ENCODE results near the gene C12orf42. TPM values are rescaled to one million over a fixed set of nuclear protein-coding genes. Genes with fewer than 3 reads are reported as not detected.

Gene C12orf42
- total and polyA plus RNA-seq, 4 donors = 0.14 to 0.17 TPM; not detected in 2

DNA sequence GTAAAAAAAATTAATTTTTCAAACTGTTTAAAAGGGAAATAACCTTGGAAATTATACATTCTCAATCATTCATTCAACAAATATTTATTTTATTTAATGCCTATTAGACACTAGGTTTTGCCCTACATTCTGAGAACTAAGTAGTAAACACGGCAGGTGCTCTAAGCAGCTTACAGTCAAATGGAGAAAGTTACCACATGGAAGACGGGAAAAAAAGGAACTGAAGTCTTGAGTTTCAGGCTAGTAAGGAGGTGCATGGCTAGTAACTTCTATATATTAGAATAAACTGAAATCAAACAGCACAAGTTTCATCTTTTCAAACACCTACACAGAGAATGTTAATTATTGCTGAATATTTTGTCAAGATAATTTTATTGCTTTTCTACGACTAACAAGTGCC, 52.9 kb downstream of the C12orf42 start:
- H3K27me3 ChIP-seq (ENCODE audit: control insufficient read depth in 4 of 4, insufficient read depth in 4 of 4, low read length in 3 of 4) = no peaks in the 10 kb centered on the region
- no peak overlapping the region for H3K9ac ChIP-seq (ENCODE audit: low read depth in 1 of 2, low read length in 2 of 2)
- TF ChIP-seq TAF1 (conservative IDR thresholded peaks at IDR 0.05) (no peak), ATF3 (IDR thresholded peaks at IDR 0.05) (no peak), MAX (IDR thresholded peaks at IDR 0.05) (no peak), RAD21 (IDR thresholded peaks at IDR 0.05) (no peak), JUND (IDR thresholded peaks at IDR 0.05) (no peak), YY1 (IDR thresholded peaks at IDR 0.05) (no peak), FOXA2 (IDR thresholded peaks at IDR 0.05) (no peak)
- TF ChIP-seq, protein P1, sequence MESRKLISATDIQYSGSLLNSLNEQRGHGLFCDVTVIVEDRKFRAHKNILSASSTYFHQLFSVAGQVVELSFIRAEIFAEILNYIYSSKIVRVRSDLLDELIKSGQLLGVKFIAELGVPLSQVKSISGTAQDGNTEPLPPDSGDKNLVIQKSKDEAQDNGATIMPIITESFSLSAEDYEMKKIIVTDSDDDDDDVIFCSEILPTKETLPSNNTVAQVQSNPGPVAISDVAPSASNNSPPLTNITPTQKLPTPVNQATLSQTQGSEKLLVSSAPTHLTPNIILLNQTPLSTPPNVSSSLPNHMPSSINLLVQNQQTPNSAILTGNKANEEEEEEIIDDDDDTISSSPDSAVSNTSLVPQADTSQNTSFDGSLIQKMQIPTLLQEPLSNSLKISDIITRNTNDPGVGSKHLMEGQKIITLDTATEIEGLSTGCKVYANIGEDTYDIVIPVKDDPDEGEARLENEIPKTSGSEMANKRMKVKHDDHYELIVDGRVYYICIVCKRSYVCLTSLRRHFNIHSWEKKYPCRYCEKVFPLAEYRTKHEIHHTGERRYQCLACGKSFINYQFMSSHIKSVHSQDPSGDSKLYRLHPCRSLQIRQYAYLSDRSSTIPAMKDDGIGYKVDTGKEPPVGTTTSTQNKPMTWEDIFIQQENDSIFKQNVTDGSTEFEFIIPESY (IDR thresholded peaks at IDR 0.05) = no peak
- TF ChIP-seq, protein P2, sequence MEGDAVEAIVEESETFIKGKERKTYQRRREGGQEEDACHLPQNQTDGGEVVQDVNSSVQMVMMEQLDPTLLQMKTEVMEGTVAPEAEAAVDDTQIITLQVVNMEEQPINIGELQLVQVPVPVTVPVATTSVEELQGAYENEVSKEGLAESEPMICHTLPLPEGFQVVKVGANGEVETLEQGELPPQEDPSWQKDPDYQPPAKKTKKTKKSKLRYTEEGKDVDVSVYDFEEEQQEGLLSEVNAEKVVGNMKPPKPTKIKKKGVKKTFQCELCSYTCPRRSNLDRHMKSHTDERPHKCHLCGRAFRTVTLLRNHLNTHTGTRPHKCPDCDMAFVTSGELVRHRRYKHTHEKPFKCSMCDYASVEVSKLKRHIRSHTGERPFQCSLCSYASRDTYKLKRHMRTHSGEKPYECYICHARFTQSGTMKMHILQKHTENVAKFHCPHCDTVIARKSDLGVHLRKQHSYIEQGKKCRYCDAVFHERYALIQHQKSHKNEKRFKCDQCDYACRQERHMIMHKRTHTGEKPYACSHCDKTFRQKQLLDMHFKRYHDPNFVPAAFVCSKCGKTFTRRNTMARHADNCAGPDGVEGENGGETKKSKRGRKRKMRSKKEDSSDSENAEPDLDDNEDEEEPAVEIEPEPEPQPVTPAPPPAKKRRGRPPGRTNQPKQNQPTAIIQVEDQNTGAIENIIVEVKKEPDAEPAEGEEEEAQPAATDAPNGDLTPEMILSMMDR (IDR thresholded peaks at IDR 0.05; ENCODE audit: low read depth, low read length, missing input control) = no peak
- 74% methylated on average over 3 of the region's 3 CpGs for WGBS
- H3K36me3 ChIP-seq (ENCODE audit: control insufficient read depth in 4 of 4, insufficient read depth in 3 of 4, low read depth in 1 of 4, low read length in 3 of 4) = no peaks in the 10 kb centered on the region
- DNase-seq (ENCODE audit: low spot score) = no peak
- no peak overlapping the region for H3K27ac ChIP-seq (ENCODE audit: low read depth in 1 of 2, low read length in 2 of 2)
- no peaks in the 10 kb centered on the region for H3K4me1 ChIP-seq (ENCODE audit: control insufficient read depth in 4 of 4, insufficient read depth in 4 of 4, low read length in 3 of 4)
- no peak overlapping the region for H3K4me3 ChIP-seq (ENCODE audit: low read depth in 1 of 3, low read length in 3 of 3)
- no peaks in the 10 kb centered on the region for H3K9me3 ChIP-seq (ENCODE audit: control insufficient read depth in 4 of 4, low read length in 3 of 4)

- WGBS = 74% methylated on average over 5 of the region's 5 CpGs
These were observed 53.6 kb downstream of the C12orf42 start for GRCh38 chr12:103442182-103442555.

DNA sequence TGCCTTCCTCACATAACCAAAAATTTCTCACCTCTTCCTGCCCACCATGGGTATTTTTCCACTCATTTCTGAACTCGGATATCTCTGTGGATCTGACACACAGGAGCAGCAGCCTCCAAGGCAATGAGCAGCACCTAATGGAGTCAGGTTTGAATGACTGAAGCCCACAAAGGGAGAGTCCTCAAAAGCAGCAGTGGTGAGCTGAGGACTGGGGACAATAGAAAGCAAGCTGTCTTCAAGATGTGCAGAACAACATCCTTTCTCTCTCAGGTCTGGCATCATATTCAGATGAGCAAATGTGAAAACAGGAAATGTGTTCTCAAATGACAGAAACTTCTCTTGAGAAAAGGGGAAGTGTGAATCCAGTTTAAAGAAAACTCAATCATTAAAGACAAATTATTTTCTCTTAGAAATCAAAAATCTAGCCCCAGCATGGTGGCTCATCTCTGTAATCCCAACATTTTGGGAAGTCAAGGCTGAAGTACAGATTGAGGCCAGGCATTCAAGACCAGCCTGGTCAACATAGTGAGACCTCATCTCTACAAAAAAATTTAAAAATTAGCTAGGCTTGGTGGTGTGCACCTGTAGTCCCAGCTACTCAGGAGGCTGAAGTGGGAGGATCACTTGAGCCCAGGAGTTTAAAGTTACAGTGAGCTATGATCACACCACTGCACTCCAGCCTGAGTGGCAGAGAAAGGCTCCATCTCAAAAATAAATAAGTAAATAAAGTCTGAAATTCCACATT, 54.2 kb downstream of the C12orf42 start:
- Histone ChIP-seq H3K27me3 (ENCODE audit: control insufficient read depth in 4 of 4, insufficient read depth in 4 of 4, low read length in 3 of 4) (no peaks in the 10 kb centered on the region), H3K4me3 (ENCODE audit: low read depth in 1 of 3, low read length in 3 of 3) (no peak overlapping the region), H3K4me1 (ENCODE audit: control insufficient read depth in 4 of 4, insufficient read depth in 4 of 4, low read length in 3 of 4) (no peaks in the 10 kb centered on the region), H3K27ac (ENCODE audit: low read depth in 1 of 2, low read length in 2 of 2) (no peak overlapping the region), H3K9ac (ENCODE audit: low read depth in 1 of 2, low read length in 2 of 2) (no peak overlapping the region), H3K36me3 (ENCODE audit: control insufficient read depth in 4 of 4, insufficient read depth in 3 of 4, low read depth in 1 of 4, low read length in 3 of 4) (no peaks in the 10 kb centered on the region), H3K9me3 (ENCODE audit: control insufficient read depth in 4 of 4, low read length in 3 of 4) (no peaks in the 10 kb centered on the region)
- no peak for DNase-seq (ENCODE audit: low spot score)
- TF ChIP-seq NR2F2 (IDR thresholded peaks at IDR 0.05) = no peak
- TF ChIP-seq, protein P3, sequence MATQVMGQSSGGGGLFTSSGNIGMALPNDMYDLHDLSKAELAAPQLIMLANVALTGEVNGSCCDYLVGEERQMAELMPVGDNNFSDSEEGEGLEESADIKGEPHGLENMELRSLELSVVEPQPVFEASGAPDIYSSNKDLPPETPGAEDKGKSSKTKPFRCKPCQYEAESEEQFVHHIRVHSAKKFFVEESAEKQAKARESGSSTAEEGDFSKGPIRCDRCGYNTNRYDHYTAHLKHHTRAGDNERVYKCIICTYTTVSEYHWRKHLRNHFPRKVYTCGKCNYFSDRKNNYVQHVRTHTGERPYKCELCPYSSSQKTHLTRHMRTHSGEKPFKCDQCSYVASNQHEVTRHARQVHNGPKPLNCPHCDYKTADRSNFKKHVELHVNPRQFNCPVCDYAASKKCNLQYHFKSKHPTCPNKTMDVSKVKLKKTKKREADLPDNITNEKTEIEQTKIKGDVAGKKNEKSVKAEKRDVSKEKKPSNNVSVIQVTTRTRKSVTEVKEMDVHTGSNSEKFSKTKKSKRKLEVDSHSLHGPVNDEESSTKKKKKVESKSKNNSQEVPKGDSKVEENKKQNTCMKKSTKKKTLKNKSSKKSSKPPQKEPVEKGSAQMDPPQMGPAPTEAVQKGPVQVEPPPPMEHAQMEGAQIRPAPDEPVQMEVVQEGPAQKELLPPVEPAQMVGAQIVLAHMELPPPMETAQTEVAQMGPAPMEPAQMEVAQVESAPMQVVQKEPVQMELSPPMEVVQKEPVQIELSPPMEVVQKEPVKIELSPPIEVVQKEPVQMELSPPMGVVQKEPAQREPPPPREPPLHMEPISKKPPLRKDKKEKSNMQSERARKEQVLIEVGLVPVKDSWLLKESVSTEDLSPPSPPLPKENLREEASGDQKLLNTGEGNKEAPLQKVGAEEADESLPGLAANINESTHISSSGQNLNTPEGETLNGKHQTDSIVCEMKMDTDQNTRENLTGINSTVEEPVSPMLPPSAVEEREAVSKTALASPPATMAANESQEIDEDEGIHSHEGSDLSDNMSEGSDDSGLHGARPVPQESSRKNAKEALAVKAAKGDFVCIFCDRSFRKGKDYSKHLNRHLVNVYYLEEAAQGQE (IDR thresholded peaks at IDR 0.05) = no peak
- TF ChIP-seq HNF4G (IDR thresholded peaks at IDR 0.05) = no peak
- no peak for TF ChIP-seq RXRA (IDR thresholded peaks at IDR 0.05)
- no peak for TF ChIP-seq EGR1 (IDR thresholded peaks at IDR 0.05; ENCODE audit: low read depth in 2 of 2)
- TF ChIP-seq TAF1 (conservative IDR thresholded peaks at IDR 0.05) = no peak
- 52% methylated on average over 1 of the region's 1 CpG for WGBS

More at GRCh38 chr12:103442182-103442555, 53.6 kb downstream of the C12orf42 start:
- Histone ChIP-seq H3K36me3 (ENCODE audit: control insufficient read depth in 4 of 4, insufficient read depth in 3 of 4, low read depth in 1 of 4, low read length in 3 of 4) (no peaks in the 10 kb centered on the region), H3K27me3 (ENCODE audit: control insufficient read depth in 4 of 4, insufficient read depth in 4 of 4, low read length in 3 of 4) (no peaks in the 10 kb centered on the region), H3K27ac (ENCODE audit: low read depth in 1 of 2, low read length in 2 of 2) (no peak overlapping the region), H3K4me3 (ENCODE audit: low read depth in 1 of 3, low read length in 3 of 3) (no peak overlapping the region), H3K9me3 (ENCODE audit: control insufficient read depth in 4 of 4, low read length in 3 of 4) (no peaks in the 10 kb centered on the region), H3K4me1 (ENCODE audit: control insufficient read depth in 4 of 4, insufficient read depth in 4 of 4, low read length in 3 of 4) (no peaks in the 10 kb centered on the region), H3K9ac (ENCODE audit: low read depth in 1 of 2, low read length in 2 of 2) (no peak overlapping the region)
- DNase-seq (ENCODE audit: low spot score) = no peak
- TF ChIP-seq NR2F2 (IDR thresholded peaks at IDR 0.05) = no peak
- TF ChIP-seq SP1 (IDR thresholded peaks at IDR 0.05) = no peak
- no peak for TF ChIP-seq HNF4A (conservative IDR thresholded peaks at IDR 0.05)
- no peak for TF ChIP-seq GABPA (IDR thresholded peaks at IDR 0.05 in 1 of 2, conservative IDR thresholded peaks at IDR 0.05 in 1 of 2)
- TF ChIP-seq MAX (IDR thresholded peaks at IDR 0.05) = no peak
- no peak for TF ChIP-seq RXRA (IDR thresholded peaks at IDR 0.05)
- no peak for TF ChIP-seq FOXA1 (IDR thresholded peaks at IDR 0.05)
- no peak for TF ChIP-seq RAD21 (IDR thresholded peaks at IDR 0.05)
- no peak for TF ChIP-seq EGR1 (IDR thresholded peaks at IDR 0.05; ENCODE audit: low read depth in 2 of 2)

All from liver (tissue), 9 donors.